ENCODE data around the gene JUNB.
A peak's percentile ranks its signal among the peaks of the same experiment; 100 is the strongest.

Gene JUNB

GRCh38 chr19:12777217-12778016 is 13.9 kb upstream of the JUNB start:
- peak overlapping the region; percentile 93 for H3K27ac ChIP-seq
- H3K4me3 ChIP-seq (ENCODE audit: low read depth, low read length) = peak overlapping the region; percentile 66
- in situ Hi-C loops (cut with HindIII; ENCODE audit: low pct_ligation_motif_present, low sequenced_read_pairs) = no loop called here
- TF ChIP-seq CTCF (IDR thresholded peaks at IDR 0.05; ENCODE audit: low read depth, low read length, missing control alignments) = peak; percentile 94
- no peaks in the 10 kb centered on the region for H3K36me3 ChIP-seq (replicated peaks)
- H3K27me3 ChIP-seq (replicated peaks) = no peaks in the 10 kb centered on the region
- DNase-seq = peak; percentile 72

GRCh38 chr19:12778017-12778904 is 13.0 kb upstream of the JUNB start:
- TF ChIP-seq CTCF (IDR thresholded peaks at IDR 0.05; ENCODE audit: low read depth, low read length, missing control alignments) = no peak
- peak; percentile 75 for DNase-seq
- no peaks in the 10 kb centered on the region for H3K36me3 ChIP-seq (replicated peaks)
- H3K4me3 ChIP-seq (ENCODE audit: low read depth, low read length) = peak overlapping the region; percentile 66
- in situ Hi-C loops (cut with HindIII; ENCODE audit: low pct_ligation_motif_present, low sequenced_read_pairs) = no loop called here
- H3K27ac ChIP-seq = peak overlapping the region; percentile 93
- no peaks in the 10 kb centered on the region for H3K27me3 ChIP-seq (replicated peaks)

GRCh38 chr19:12778905-12779161 is 12.5 kb upstream of the JUNB start:
- peak overlapping the region; percentile 66 for H3K4me3 ChIP-seq (ENCODE audit: low read depth, low read length)
- in situ Hi-C loops (cut with HindIII; ENCODE audit: low pct_ligation_motif_present, low sequenced_read_pairs) = no loop called here
- no peaks in the 10 kb centered on the region for H3K36me3 ChIP-seq (replicated peaks)
- peak overlapping the region; percentile 93 for H3K27ac ChIP-seq
- DNase-seq = no peak
- no peak for TF ChIP-seq CTCF (IDR thresholded peaks at IDR 0.05; ENCODE audit: low read depth, low read length, missing control alignments)
- no peaks in the 10 kb centered on the region for H3K27me3 ChIP-seq (replicated peaks)

GRCh38 chr19:12779162-12779993 is 11.9 kb upstream of the JUNB start:
- peak; percentile 37 for TF ChIP-seq CTCF (IDR thresholded peaks at IDR 0.05; ENCODE audit: low read depth, low read length, missing control alignments)
- H3K27ac ChIP-seq = peak overlapping the region; percentile 93
- peak overlapping the region; percentile 66 for H3K4me3 ChIP-seq (ENCODE audit: low read depth, low read length)
- in situ Hi-C loops (cut with HindIII; ENCODE audit: low pct_ligation_motif_present, low sequenced_read_pairs) = no loop called here
- no peaks in the 10 kb centered on the region for H3K36me3 ChIP-seq (replicated peaks)
- H3K27me3 ChIP-seq (replicated peaks) = no peaks in the 10 kb centered on the region
- DNase-seq = peak; percentile 79

- Histone ChIP-seq H3K36me3 (replicated peaks) (no peaks in the 10 kb centered on the region), H3K27ac (peak overlapping the region; percentile 59), H3K4me3 (ENCODE audit: low read depth, low read length) (peak overlapping the region; percentile 48), H3K27me3 (replicated peaks) (no peaks in the 10 kb centered on the region)
- DNase-seq = no peak
- in situ Hi-C loops (cut with HindIII; ENCODE audit: low pct_ligation_motif_present, low sequenced_read_pairs) = no loop called here
- no peak for TF ChIP-seq CTCF (IDR thresholded peaks at IDR 0.05; ENCODE audit: low read depth, low read length, missing control alignments)
Observed at GRCh38 chr19:12782174-12782423, 9.2 kb upstream of the JUNB start.

Data from brain microvascular endothelial cell (primary cell).